ENCODE data around the gene OR6B2.

OR6B2 gene

GRCh38 chr2:240042740-240043139 is 12.5 kb upstream of the OR6B2 start:
- no peak for TF ChIP-seq NFIC (IDR thresholded peaks at IDR 0.05)
- TF ChIP-seq TCF12 (IDR thresholded peaks at IDR 0.05; ENCODE audit: low read depth): no peak
- TF ChIP-seq CREB1 (IDR thresholded peaks at IDR 0.05; ENCODE audit: low read depth): no peak
- TF ChIP-seq EGR1 (IDR thresholded peaks at IDR 0.05): no peak
- TF ChIP-seq USF1 (IDR thresholded peaks at IDR 0.05): no peak
- TF ChIP-seq RAD21 (IDR thresholded peaks at IDR 0.05; ENCODE audit: low read depth): no peak
- no peak for TF ChIP-seq TEAD4 (IDR thresholded peaks at IDR 0.05)
- TF ChIP-seq EP300 (IDR thresholded peaks at IDR 0.05; ENCODE audit: borderline replicate concordance): no peak
- TF ChIP-seq FOXM1 (IDR thresholded peaks at IDR 0.05; ENCODE audit: borderline replicate concordance, low read depth): no peak
- TF ChIP-seq YY1 (IDR thresholded peaks at IDR 0.05; ENCODE audit: low read depth): no peak
- no peak for TF ChIP-seq TAF1 (IDR thresholded peaks at IDR 0.05; ENCODE audit: low read depth)
- no peak for TF ChIP-seq REST (IDR thresholded peaks at IDR 0.05; ENCODE audit: low read depth)
- TF ChIP-seq CEBPB (IDR thresholded peaks at IDR 0.05): no peak
- TF ChIP-seq MAX (IDR thresholded peaks at IDR 0.05): no peak
- TF ChIP-seq ZBTB7A (IDR thresholded peaks at IDR 0.05; ENCODE audit: low read depth): no peak

- TF ChIP-seq EP300 (IDR thresholded peaks at IDR 0.05; ENCODE audit: borderline replicate concordance): no peak
- no peak for TF ChIP-seq CEBPB (IDR thresholded peaks at IDR 0.05)
- TF ChIP-seq REST (IDR thresholded peaks at IDR 0.05; ENCODE audit: low read depth): no peak
- TF ChIP-seq USF1 (IDR thresholded peaks at IDR 0.05): no peak
- TF ChIP-seq ZBTB7A (IDR thresholded peaks at IDR 0.05; ENCODE audit: low read depth): no peak
- no peak for TF ChIP-seq TAF1 (IDR thresholded peaks at IDR 0.05; ENCODE audit: low read depth)
- no peak for TF ChIP-seq TEAD4 (IDR thresholded peaks at IDR 0.05)
- TF ChIP-seq TCF12 (IDR thresholded peaks at IDR 0.05; ENCODE audit: low read depth): no peak
- no peak for TF ChIP-seq NFIC (IDR thresholded peaks at IDR 0.05)
Measured at GRCh38 chr2:240041363-240041762, 11.1 kb upstream of the OR6B2 start.

GRCh38 chr2:240037358-240037757 is 7.1 kb upstream of the OR6B2 start:
- TF ChIP-seq YY1 (IDR thresholded peaks at IDR 0.05; ENCODE audit: low read depth): no peak
- no peak for TF ChIP-seq REST (IDR thresholded peaks at IDR 0.05; ENCODE audit: low read depth)
- TF ChIP-seq TAF1 (IDR thresholded peaks at IDR 0.05; ENCODE audit: low read depth): no peak
- TF ChIP-seq USF1 (IDR thresholded peaks at IDR 0.05): no peak
- TF ChIP-seq EP300 (IDR thresholded peaks at IDR 0.05; ENCODE audit: borderline replicate concordance): no peak
- no peak for TF ChIP-seq CREB1 (IDR thresholded peaks at IDR 0.05; ENCODE audit: low read depth)
- TF ChIP-seq TEAD4 (IDR thresholded peaks at IDR 0.05): no peak
- TF ChIP-seq NFIC (IDR thresholded peaks at IDR 0.05): no peak
- TF ChIP-seq ZBTB7A (IDR thresholded peaks at IDR 0.05; ENCODE audit: low read depth): no peak
- no peak for TF ChIP-seq RAD21 (IDR thresholded peaks at IDR 0.05; ENCODE audit: low read depth)
- TF ChIP-seq EGR1 (IDR thresholded peaks at IDR 0.05): no peak
- no peak for TF ChIP-seq FOXM1 (IDR thresholded peaks at IDR 0.05; ENCODE audit: borderline replicate concordance, low read depth)
- no peak for TF ChIP-seq TCF12 (IDR thresholded peaks at IDR 0.05; ENCODE audit: low read depth)

- no peak for TF ChIP-seq CREB1 (IDR thresholded peaks at IDR 0.05; ENCODE audit: low read depth)
- no peak for TF ChIP-seq CEBPB (IDR thresholded peaks at IDR 0.05)
- no peak for TF ChIP-seq NFIC (IDR thresholded peaks at IDR 0.05)
- no peak for TF ChIP-seq RAD21 (IDR thresholded peaks at IDR 0.05; ENCODE audit: low read depth)
- no peak for TF ChIP-seq EGR1 (IDR thresholded peaks at IDR 0.05)
- TF ChIP-seq REST (IDR thresholded peaks at IDR 0.05; ENCODE audit: low read depth): no peak
Measured at GRCh38 chr2:240033330-240033678, 3.1 kb upstream of the OR6B2 start.
